Measurements from ENCODE around the gene SIT1. TPM values are rescaled to one million over a fixed set of nuclear protein-coding genes. Genes with fewer than 3 reads are reported as not detected.

The SIT1 gene
- total and polyA plus RNA-seq, 2 experiments from 2014 or later, result 13.2 to 14.7 TPM

- Histone ChIP-seq H3K36me3 (ENCODE audit: insufficient read depth) (peaks cover 26% of the 10 kb centered on the region), H4K20me1 (replicated peaks; ENCODE audit: insufficient read depth) (peaks cover 9% of the 10 kb centered on the region), H3K79me2 (replicated peaks; ENCODE audit: insufficient read depth) (peaks cover 22% of the 10 kb centered on the region), H3K4me1 (ENCODE audit: insufficient read depth) (peaks cover 28% of the 10 kb centered on the region), H2AFZ (no peak overlapping the region), H3K9me2 (ENCODE audit: insufficient read depth) (no peaks in the 10 kb centered on the region), H3K27me3 (ENCODE audit: insufficient read depth) (no peaks in the 10 kb centered on the region), H3K4me3 (no peak overlapping the region), H3K27ac (ENCODE audit: low read depth) (no peak overlapping the region), H3K4me2 (no peak overlapping the region), H3F3A (replicated peaks; ENCODE audit: low read depth) (peaks cover 22% of the 10 kb centered on the region)
- Mint-ChIP-seq H3K4me1 (peaks cover 43% of the 10 kb centered on the region), H3K27me3 (ENCODE audit: insufficient read depth, low read depth, poor library complexity) (peaks cover 10% of the 10 kb centered on the region), H3K9me3 (no peaks in the 10 kb centered on the region), H3K4me3 (no peak overlapping the region), H3K36me3 (ENCODE audit: low read depth) (peaks cover 69% of the 10 kb centered on the region), H3K27ac (no peak overlapping the region)
- TF ChIP-seq ZNF331 (CRISPR knock-in tag; IDR thresholded peaks at IDR 0.05; ENCODE audit: low read depth), result no peak
- TF ChIP-seq EZH2phosphoT487 (IDR thresholded peaks at IDR 0.05; ENCODE audit: unreplicated experiment), result no peak
- TF ChIP-seq NANOG (IDR thresholded peaks at IDR 0.05; ENCODE audit: borderline replicate concordance), result no peak
- no peak for TF ChIP-seq EZH2 (IDR thresholded peaks at IDR 0.05; ENCODE audit: low read depth, unreplicated experiment)
- no peak for TF ChIP-seq REST (IDR thresholded peaks at IDR 0.05; ENCODE audit: unreplicated experiment)
- no peak for TF ChIP-seq CREB1 (CRISPR knock-in tag; IDR thresholded peaks at IDR 0.05; ENCODE audit: low read depth)
- TF ChIP-seq, protein P1, sequence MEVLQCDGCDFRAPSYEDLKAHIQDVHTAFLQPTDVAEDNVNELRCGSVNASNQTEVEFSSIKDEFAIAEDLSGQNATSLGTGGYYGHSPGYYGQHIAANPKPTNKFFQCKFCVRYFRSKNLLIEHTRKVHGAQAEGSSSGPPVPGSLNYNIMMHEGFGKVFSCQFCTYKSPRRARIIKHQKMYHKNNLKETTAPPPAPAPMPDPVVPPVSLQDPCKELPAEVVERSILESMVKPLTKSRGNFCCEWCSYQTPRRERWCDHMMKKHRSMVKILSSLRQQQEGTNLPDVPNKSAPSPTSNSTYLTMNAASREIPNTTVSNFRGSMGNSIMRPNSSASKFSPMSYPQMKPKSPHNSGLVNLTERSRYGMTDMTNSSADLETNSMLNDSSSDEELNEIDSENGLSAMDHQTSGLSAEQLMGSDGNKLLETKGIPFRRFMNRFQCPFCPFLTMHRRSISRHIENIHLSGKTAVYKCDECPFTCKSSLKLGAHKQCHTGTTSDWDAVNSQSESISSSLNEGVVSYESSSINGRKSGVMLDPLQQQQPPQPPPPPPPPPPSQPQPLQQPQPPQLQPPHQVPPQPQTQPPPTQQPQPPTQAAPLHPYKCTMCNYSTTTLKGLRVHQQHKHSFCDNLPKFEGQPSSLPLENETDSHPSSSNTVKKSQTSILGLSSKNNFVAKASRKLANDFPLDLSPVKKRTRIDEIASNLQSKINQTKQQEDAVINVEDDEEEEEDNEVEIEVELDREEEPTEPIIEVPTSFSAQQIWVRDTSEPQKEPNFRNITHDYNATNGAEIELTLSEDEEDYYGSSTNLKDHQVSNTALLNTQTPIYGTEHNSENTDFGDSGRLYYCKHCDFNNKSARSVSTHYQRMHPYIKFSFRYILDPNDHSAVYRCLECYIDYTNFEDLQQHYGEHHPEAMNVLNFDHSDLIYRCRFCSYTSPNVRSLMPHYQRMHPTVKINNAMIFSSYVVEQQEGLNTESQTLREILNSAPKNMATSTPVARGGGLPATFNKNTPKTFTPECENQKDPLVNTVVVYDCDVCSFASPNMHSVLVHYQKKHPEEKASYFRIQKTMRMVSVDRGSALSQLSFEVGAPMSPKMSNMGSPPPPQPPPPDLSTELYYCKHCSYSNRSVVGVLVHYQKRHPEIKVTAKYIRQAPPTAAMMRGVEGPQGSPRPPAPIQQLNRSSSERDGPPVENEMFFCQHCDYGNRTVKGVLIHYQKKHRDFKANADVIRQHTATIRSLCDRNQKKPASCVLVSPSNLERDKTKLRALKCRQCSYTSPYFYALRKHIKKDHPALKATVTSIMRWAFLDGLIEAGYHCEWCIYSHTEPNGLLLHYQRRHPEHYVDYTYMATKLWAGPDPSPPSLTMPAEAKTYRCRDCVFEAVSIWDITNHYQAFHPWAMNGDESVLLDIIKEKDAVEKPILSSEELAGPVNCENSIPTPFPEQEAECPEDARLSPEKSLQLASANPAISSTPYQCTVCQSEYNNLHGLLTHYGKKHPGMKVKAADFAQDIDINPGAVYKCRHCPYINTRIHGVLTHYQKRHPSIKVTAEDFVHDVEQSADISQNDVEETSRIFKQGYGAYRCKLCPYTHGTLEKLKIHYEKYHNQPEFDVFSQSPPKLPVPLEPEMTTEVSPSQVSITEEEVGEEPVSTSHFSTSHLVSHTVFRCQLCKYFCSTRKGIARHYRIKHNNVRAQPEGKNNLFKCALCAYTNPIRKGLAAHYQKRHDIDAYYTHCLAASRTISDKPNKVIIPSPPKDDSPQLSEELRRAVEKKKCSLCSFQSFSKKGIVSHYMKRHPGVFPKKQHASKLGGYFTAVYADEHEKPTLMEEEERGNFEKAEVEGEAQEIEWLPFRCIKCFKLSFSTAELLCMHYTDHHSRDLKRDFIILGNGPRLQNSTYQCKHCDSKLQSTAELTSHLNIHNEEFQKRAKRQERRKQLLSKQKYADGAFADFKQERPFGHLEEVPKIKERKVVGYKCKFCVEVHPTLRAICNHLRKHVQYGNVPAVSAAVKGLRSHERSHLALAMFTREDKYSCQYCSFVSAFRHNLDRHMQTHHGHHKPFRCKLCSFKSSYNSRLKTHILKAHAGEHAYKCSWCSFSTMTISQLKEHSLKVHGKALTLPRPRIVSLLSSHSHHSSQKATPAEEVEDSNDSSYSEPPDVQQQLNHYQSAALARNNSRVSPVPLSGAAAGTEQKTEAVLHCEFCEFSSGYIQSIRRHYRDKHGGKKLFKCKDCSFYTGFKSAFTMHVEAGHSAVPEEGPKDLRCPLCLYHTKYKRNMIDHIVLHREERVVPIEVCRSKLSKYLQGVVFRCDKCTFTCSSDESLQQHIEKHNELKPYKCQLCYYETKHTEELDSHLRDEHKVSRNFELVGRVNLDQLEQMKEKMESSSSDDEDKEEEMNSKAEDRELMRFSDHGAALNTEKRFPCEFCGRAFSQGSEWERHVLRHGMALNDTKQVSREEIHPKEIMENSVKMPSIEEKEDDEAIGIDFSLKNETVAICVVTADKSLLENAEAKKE (CRISPR knock-in tag; IDR thresholded peaks at IDR 0.05), result no peak
- TF ChIP-seq POLR2AphosphoS5 (IDR thresholded peaks at IDR 0.05; ENCODE audit: low read depth), result no peak
- TF ChIP-seq CTCF (conservative IDR thresholded peaks at IDR 0.05; ENCODE audit: low read depth in 2 of 2), result no peak
- TF ChIP-seq ETS1 (IDR thresholded peaks at IDR 0.05), result no peak
- TF ChIP-seq STAT1 (IDR thresholded peaks at IDR 0.05; ENCODE audit: unreplicated experiment), result no peak
- no peak for TF ChIP-seq JUNB (IDR thresholded peaks at IDR 0.05; ENCODE audit: unreplicated experiment)
- no peak for TF ChIP-seq ZNF114 (CRISPR knock-in tag; IDR thresholded peaks at IDR 0.05)
- no peak for DNase-seq (ENCODE audit: low spot score)
- no peak for ATAC-seq
Measured at GRCh38 chr9:35684921-35685320, 34.2 kb upstream of the SIT1 start.

All from GM23338 (cell line).